Posterior vena cava (tissue), 2 donors: Measurements from ENCODE around the gene TRAPPC3L. TPM values are rescaled to one million over a fixed set of nuclear protein-coding genes. Genes with fewer than 3 reads are reported as not detected.
"Not testable (repeated sequence)": the region's sequence is repeated elsewhere in the genome, so short reads cannot be mapped to it uniquely, and the experiment has no call there.

Experiments used
- DNase-seq: peaks from one replicate; pipeline ENCODE4 v3.0.0-alpha.2; 2020; ENCODE audit warnings: low spot score
- intact Hi-C, 2 donors: fragments of 100-400 bp; cut with DNase I; formaldehyde crosslinking; loops; one replicate each; pipeline versions ENCODE4 v1.14.1 to v1.14.2; 2022 to 2023
- total RNA-seq, 2 donors: library from RNA; stranded (reverse); fragmentation: NEBNext Ultra II Directional; extraction: Animal tissue kit (Norgen Biotek cat#: 25700); gene quantifications; one replicate each; pipeline ENCODE4 v1.2.1, GENCODE V29; 2021
- donor health status: DM: yes; HTN: yes; CAD: no.
- donor health status: DM: yes; HTN: yes; CAD: no.

The TRAPPC3L gene
- total RNA-seq, 2 donors from 2014 or later, result 0.33 TPM; not detected in 1

GRCh38 chr6:116524236-116524635, 21.2 kb downstream of the TRAPPC3L start:
- DNase-seq, result no peak
- intact Hi-C loops, result no loop called here

GRCh38 chr6:116522896-116523295, 22.6 kb downstream of the TRAPPC3L start:
- intact Hi-C loops, result no loop called here

GRCh38 chr6:116518621-116519368, 26.7 kb downstream of the TRAPPC3L start:
- DNase-seq, result no peak
- intact Hi-C loops, result no loop called here

More at GRCh38 chr6:116522896-116523295, 22.6 kb downstream of the TRAPPC3L start:
- DNase-seq, result no peak

- no peak for DNase-seq
- intact Hi-C loops, result no loop called here
Observed at GRCh38 chr6:116515141-116515540, 30.3 kb downstream of the TRAPPC3L start.

- intact Hi-C loops, result no loop called here
Observed at GRCh38 chr6:116514111-116514510, 31.4 kb downstream of the TRAPPC3L start.

GRCh38 chr6:116513224-116513875, 32.1 kb downstream of the TRAPPC3L start:
- intact Hi-C loops, result no loop called here
- DNase-seq, result no peak

More at GRCh38 chr6:116514111-116514510, 31.4 kb downstream of the TRAPPC3L start:
- no peak for DNase-seq

- no peak for DNase-seq
- intact Hi-C loops, result no loop called here
Observed at GRCh38 chr6:116512734-116513133, 32.8 kb downstream of the TRAPPC3L start.

- DNase-seq, result no peak
- intact Hi-C loops, result no loop called here
Observed at GRCh38 chr6:116512111-116512559, 33.3 kb downstream of the TRAPPC3L start.

- intact Hi-C loops, result no loop called here
- peak; percentile 85 for DNase-seq
Observed at GRCh38 chr6:116511424-116512110, 33.9 kb downstream of the TRAPPC3L start, which contains the start of gene CALHM5. Gene CALHM5 (plus strand): TSS chr6:116511639. CDS start chr6:116511697, 58 bp downstream.

GRCh38 chr6:116508527-116508926, 37.0 kb downstream of the TRAPPC3L start:
- intact Hi-C loops, result no loop called here
- DNase-seq, result no peak

- no peak for DNase-seq
- intact Hi-C loops, result no loop called here
Observed at GRCh38 chr6:116507324-116507723, 38.2 kb downstream of the TRAPPC3L start.

- DNase-seq, result no peak
- intact Hi-C loops, result no loop called here
Observed at GRCh38 chr6:116500969-116501433, 44.5 kb downstream of the TRAPPC3L start.

- intact Hi-C loops, result no loop called here
- DNase-seq, result no peak
Observed at GRCh38 chr6:116497113-116497676, 48.3 kb downstream of the TRAPPC3L start.

- DNase-seq, intact Hi-C loops: not testable (repeated sequence)
Observed at GRCh38 chr6:116495161-116495560, 50.3 kb downstream of the TRAPPC3L start.

- DNase-seq, result no peak
- intact Hi-C loops, result no loop called here
Observed at GRCh38 chr6:116492331-116493067, 53.0 kb downstream of the TRAPPC3L start.

- intact Hi-C loops, result no loop called here
- no peak for DNase-seq
Observed at GRCh38 chr6:116491610-116492330, 53.7 kb downstream of the TRAPPC3L start.

- no peak for DNase-seq
- intact Hi-C loops, result no loop called here
Observed at GRCh38 chr6:116485559-116486184, 59.8 kb downstream of the TRAPPC3L start.

GRCh38 chr6:116483616-116484015, 61.9 kb downstream of the TRAPPC3L start:
- no peak for DNase-seq
- intact Hi-C loops, result no loop called here
